T-cell (primary cell): Measurements from ENCODE around the gene ATP8B3. TPM values are rescaled to one million over a fixed set of nuclear protein-coding genes. Genes with fewer than 3 reads are reported as not detected.

Experiments
- ATAC-seq, 4 experiments: fragments of 200-7000 bp in 3 of 4; fragments of 150-1000 bp in 1 of 4; cut with Tn5 transposase; replicated peaks in 1 of 4; 1 replicate in 3 of 4; 2 replicates in 1 of 4; pipeline ENCODE4 v1.10.0; 2021; ENCODE audit warnings: moderate library complexity in 3 of 4, mild to moderate bottlenecking in 2 of 4, moderate number of reproducible peaks in 1 of 4
- CTCF ChIA-PET, 2 donors: fragments of 300-600 bp; sonication (Branson Sonifier 250); formaldehyde crosslinking; loops; one replicate each; lab custom pipeline; 2022; ENCODE audit warnings: antibody characterized with exemption in 2 of 2; lab: Charles Lee
- POLR2A ChIA-PET, 2 donors: fragments of 300-600 bp; sonication (Branson Sonifier 250); formaldehyde crosslinking; loops; one replicate each; lab custom pipeline; 2022; ENCODE audit warnings: antibody characterized with exemption in 2 of 2; lab: Charles Lee
- DNase-seq, 35 experiments: peaks; one replicate each; pipeline versions ENCODE4 v3.0.0 to v3.0.0-alpha.2; 2013 to 2023
- H3K27ac ChIP-seq: one replicate; pipeline ENCODE4 v1.5.1; 2013; ENCODE audit warnings: low read length
- H3K27me3 ChIP-seq, 2 experiments: replicated peaks in 1 of 2; 1 replicate in 1 of 2; 2 replicates in 1 of 2; pipeline versions ENCODE4 v1.6.1 to v1.7.0; 2013; ENCODE audit warnings: low read length in 1 of 2, mixed read lengths in 1 of 2; ENCODE audit not compliant: control insufficient read depth in 2 of 2, insufficient read depth in 2 of 2; ENCODE audit errors: extremely low read depth in 1 of 2
- H3K36me3 ChIP-seq, 2 donors: 1 replicate in 1 of 2; 2 replicates in 1 of 2; pipeline versions ENCODE4 v1.6.1 to v1.7.0; 2013; ENCODE audit warnings: low read length in 1 of 2; ENCODE audit not compliant: control insufficient read depth in 2 of 2, insufficient read depth in 1 of 2; ENCODE audit errors: extremely low read depth in 1 of 2
- H3K4me1 ChIP-seq, 2 experiments: 1 replicate in 1 of 2; 2 replicates in 1 of 2; pipeline versions ENCODE4 v1.6.1 to v1.7.0; 2013; ENCODE audit warnings: low read length in 2 of 2, mixed read lengths in 1 of 2; ENCODE audit not compliant: insufficient read depth in 2 of 2, control insufficient read depth in 1 of 2; ENCODE audit errors: extremely low read depth in 1 of 2
- H3K4me3 ChIP-seq, 2 donors: 1 replicate in 1 of 2; 2 replicates in 1 of 2; pipeline versions ENCODE4 v1.5.1 to v1.7.0; 2013; ENCODE audit warnings: mild to moderate bottlenecking in 2 of 2, low read length in 1 of 2, moderate library complexity in 1 of 2; ENCODE audit not compliant: control insufficient read depth in 1 of 2; ENCODE audit errors: extremely low read depth in 1 of 2
- H3K9me3 ChIP-seq: 2 replicates; pipeline ENCODE4 v1.7.0; 2013
- H3K27ac Mint-ChIP-seq, 2 donors: one replicate each; pipeline ENCODE4 v1.8.0; 2020 to 2021; ENCODE audit warnings: mild to moderate bottlenecking in 2 of 2, mixed read lengths in 2 of 2
- H3K27me3 Mint-ChIP-seq, 2 donors: one replicate each; pipeline ENCODE4 v1.8.0; 2021 to 2022; ENCODE audit warnings: mixed read lengths in 2 of 2
- H3K36me3 Mint-ChIP-seq: one replicate; pipeline ENCODE4 v1.8.0; 2021; ENCODE audit warnings: mixed read lengths
- H3K4me1 Mint-ChIP-seq, 3 donors: one replicate each; pipeline ENCODE4 v1.8.0; 2020 to 2022; ENCODE audit warnings: mixed read lengths in 3 of 3, mild to moderate bottlenecking in 1 of 3
- H3K4me3 Mint-ChIP-seq, 3 donors: one replicate each; pipeline ENCODE4 v1.8.0; 2020 to 2022; ENCODE audit warnings: mild to moderate bottlenecking in 3 of 3, mixed read lengths in 3 of 3, moderate library complexity in 3 of 3
- H3K9me3 Mint-ChIP-seq, 3 donors: one replicate each; pipeline ENCODE4 v1.8.0; 2020 to 2022; ENCODE audit warnings: mixed read lengths in 3 of 3
- WGBS: methylation state at CpG from one replicate; pipeline ENCODE4 v1.1.5; 2013; ENCODE audit warnings: missing lambda C conversion rate; ENCODE audit not compliant: insufficient coverage; 5-methylcytosine and 5-hydroxymethylcytosine counted together
- total RNA-seq, 35 experiments: library from RNA in 6 of 35; stranded (reverse) in 6 of 35; fragments of 120-200 nt in 1 of 35; gene quantifications; one replicate each; pipeline versions ENCODE4 v1.2.1 to v1.2.4 and lab custom pipeline; 2013 to 2026

ATP8B3 gene
- total RNA-seq, 5 donors from 2014 or later (not counting 1 experiment from before 2014, with no cell fraction given) = 3.5 to 5.7 (median 4.0) TPM

DNA sequence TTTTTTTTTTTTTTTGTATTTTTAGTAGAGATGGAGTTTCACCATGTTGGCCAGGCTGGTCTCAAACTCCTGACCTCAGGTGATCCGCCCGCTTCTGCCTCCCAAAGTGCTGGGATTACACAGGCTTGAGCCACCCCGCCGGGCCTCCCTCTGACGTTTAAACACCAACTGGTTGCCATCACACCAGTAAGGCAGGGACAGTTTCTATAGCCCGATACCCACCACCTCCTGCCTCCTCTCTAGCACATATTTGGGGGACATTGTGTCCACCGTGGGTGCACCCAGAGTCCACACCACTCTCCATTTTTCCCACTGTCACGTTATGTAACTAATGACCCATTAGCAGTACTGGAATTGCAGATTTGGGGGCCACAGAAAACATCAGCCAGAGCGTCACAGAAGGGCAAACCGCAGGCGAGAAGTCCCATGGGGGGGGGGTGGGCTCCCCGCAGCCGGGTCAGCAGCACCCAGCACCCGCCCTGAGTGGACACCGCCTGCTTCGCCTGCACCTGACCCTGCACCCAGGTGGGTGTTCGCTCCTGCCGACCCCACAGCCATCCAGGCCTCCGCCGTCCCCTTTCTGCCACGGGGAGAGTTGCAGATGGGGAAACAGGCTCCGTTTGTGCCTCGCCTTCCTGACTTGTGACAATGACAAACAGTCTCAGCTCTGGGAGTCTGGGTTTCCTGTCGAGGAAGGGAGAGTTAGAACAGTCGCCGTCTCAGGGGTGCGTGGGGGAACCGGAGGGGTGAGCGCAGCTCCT, 55.2 kb downstream of the ATP8B3 start:
- POLR2A ChIA-PET = no interaction called here
- Mint-ChIP-seq H3K4me3 (peak overlapping the region in 1 of 3 donors; percentile 30), H3K27ac (no peak overlapping the region), H3K27me3 (peaks cover 32 to 66% of the 10 kb centered on the region in 2 donors), H3K36me3 (no peaks in the 10 kb centered on the region), H3K9me3 (no peaks in the 10 kb centered on the region), H3K4me1 (peaks cover 4 to 12% (median 6%) of the 10 kb centered on the region in 3 donors)
- DNase-seq (no peak), ATAC-seq (no peak)
- no peak overlapping the region for H3K4me3 ChIP-seq
- H3K27ac ChIP-seq = no peak overlapping the region
- CTCF ChIA-PET = no interaction called here
- H3K27me3 ChIP-seq = peaks cover 0 to 86% of the 10 kb centered on the region in 2 experiments
- peaks cover 0 to 16% of the 10 kb centered on the region in 2 experiments for H3K4me1 ChIP-seq
- WGBS = 10% methylated on average over 26 of the region's 29 CpGs
- no peaks in the 10 kb centered on the region for H3K36me3 ChIP-seq
- H3K9me3 ChIP-seq = no peaks in the 10 kb centered on the region

DNA sequence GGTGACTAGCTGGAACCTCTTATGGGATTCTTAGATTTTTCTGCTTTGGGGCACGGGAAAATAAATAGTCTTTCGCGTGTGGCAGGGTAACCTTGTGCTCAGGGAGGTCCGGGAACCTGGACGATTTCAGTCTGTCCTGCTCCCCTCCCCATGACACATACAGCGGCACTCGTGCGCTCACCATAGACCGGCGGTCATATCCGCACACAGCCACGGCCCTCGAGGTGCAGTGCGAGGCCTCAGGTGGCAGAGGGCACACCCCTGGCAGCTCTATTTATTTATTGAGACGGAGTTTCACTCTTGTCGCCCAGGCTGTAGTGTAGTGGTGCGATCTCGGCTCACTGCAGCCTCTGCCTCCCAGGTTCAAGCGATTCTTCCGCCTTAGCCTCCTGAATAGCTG, 55.8 kb downstream of the ATP8B3 start:
- POLR2A ChIA-PET = no interaction called here
- 4% methylated on average over 15 of the region's 20 CpGs for WGBS
- H3K27ac Mint-ChIP-seq = no peak overlapping the region

GRCh38 chr19:1755467-1756171, 56.5 kb downstream of the ATP8B3 start:
- Mint-ChIP-seq H3K36me3 (no peaks in the 10 kb centered on the region), H3K9me3 (no peaks in the 10 kb centered on the region), H3K4me3 (peak overlapping the region in 1 of 3 donors; percentile 69), H3K4me1 (peaks cover 6 to 17% (median 8%) of the 10 kb centered on the region in 3 donors), H3K27ac (no peak overlapping the region), H3K27me3 (peaks cover 23 to 66% of the 10 kb centered on the region in 2 donors)
- Histone ChIP-seq H3K4me1 (peaks cover 0 to 16% of the 10 kb centered on the region in 2 experiments), H3K27ac (no peak overlapping the region), H3K4me3 (no peak overlapping the region), H3K36me3 (no peaks in the 10 kb centered on the region), H3K27me3 (peaks cover 5 to 87% of the 10 kb centered on the region in 2 experiments), H3K9me3 (no peaks in the 10 kb centered on the region)
- no peak for ATAC-seq
- ChIA-PET POLR2A (no interaction called here), CTCF (interaction anchor here in 1 of 2 donors (0.5 kb wide), 1 partner anchor 13 kb away, joined by 3 read pairs; no protein-coding TSS in a partner anchor)
- 7% methylated on average over 35 of the region's 43 CpGs for WGBS
- DNase-seq = no peak

More for the DNA sequence above, 55.8 kb downstream of the ATP8B3 start:
- H3K36me3 ChIP-seq = no peaks in the 10 kb centered on the region
- no peaks in the 10 kb centered on the region for H3K9me3 ChIP-seq
- CTCF ChIA-PET = no interaction called here
- peaks cover 0 to 16% of the 10 kb centered on the region in 2 experiments for H3K4me1 ChIP-seq
- no peak overlapping the region for H3K4me3 ChIP-seq
- H3K36me3 Mint-ChIP-seq = no peaks in the 10 kb centered on the region
- H3K27me3 ChIP-seq = peaks cover under 1 to 86% of the 10 kb centered on the region in 2 experiments
- H3K4me3 Mint-ChIP-seq = no peak overlapping the region
- DNase-seq (no peak), ATAC-seq (no peak)
- H3K9me3 Mint-ChIP-seq = no peaks in the 10 kb centered on the region
- no peak overlapping the region for H3K27ac ChIP-seq
- H3K27me3 Mint-ChIP-seq = peaks cover 27 to 66% of the 10 kb centered on the region in 2 donors
- peaks cover 6 to 16% (median 8%) of the 10 kb centered on the region in 3 donors for H3K4me1 Mint-ChIP-seq

DNA sequence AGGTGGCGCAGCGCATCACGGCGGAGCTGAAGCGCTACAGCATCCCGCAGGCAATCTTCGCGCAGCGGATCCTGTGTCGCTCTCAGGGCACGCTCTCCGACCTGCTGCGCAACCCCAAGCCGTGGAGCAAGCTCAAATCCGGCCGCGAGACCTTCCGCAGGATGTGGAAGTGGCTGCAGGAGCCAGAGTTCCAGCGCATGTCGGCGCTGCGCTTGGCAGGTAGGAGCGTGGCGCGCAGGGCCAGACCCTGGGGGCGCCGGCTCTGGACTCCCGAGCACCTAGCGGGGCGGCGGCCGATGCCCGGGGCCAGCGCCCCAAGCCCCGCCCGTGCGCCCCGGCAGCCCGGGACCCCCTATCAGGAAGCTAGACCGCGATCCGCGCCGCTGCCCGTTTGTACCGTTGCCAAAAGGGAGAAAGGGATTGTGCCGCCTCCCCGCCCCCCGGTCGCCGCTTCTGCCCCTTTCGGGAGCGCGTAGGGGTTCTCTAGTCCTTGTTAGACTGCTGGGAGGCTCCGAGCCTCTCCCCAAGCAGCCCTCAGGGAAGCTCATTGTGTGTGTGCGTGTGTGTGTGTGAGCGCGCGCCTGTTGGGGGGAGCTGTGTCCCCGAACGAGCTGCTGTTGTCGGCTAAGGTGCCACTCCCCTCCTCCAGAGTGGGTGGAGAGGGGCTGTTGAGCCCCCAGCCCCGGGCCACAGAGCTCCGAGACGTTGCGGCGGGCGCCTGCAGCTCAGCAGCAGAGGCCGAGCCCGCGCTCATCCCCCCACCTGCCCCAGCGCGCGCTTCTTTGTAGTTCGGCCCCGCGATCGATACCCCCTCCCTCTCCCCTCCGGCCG, 57.2 kb downstream of the ATP8B3 start:
- Histone ChIP-seq H3K27me3 (peaks cover 10 to 87% of the 10 kb centered on the region in 2 experiments), H3K36me3 (no peaks in the 10 kb centered on the region), H3K27ac (no peak overlapping the region), H3K4me1 (peaks cover 0 to 23% of the 10 kb centered on the region in 2 experiments), H3K4me3 (no peak overlapping the region), H3K9me3 (no peaks in the 10 kb centered on the region)
- Mint-ChIP-seq H3K4me1 (peaks cover 11 to 22% (median 13%) of the 10 kb centered on the region in 3 donors), H3K27ac (no peak overlapping the region), H3K4me3 (peak overlapping the region in 1 of 3 donors; percentile 69), H3K27me3 (peaks cover 27 to 66% of the 10 kb centered on the region in 2 donors), H3K9me3 (no peaks in the 10 kb centered on the region), H3K36me3 (no peaks in the 10 kb centered on the region)
- no peak for DNase-seq
- ChIA-PET CTCF (interaction anchor here (0.5 to 0.6 kb wide), 2 partner anchors 13 to 285 kb away, joined by 3 to 4 read pairs; no protein-coding TSS in a partner anchor), POLR2A (no interaction called here)
- ATAC-seq = no peak
- WGBS = 2% methylated on average over 55 of the region's 80 CpGs

- Mint-ChIP-seq H3K36me3 (no peaks in the 10 kb centered on the region), H3K4me3 (peak overlapping the region in 1 of 3 donors; percentile 49), H3K27ac (no peak overlapping the region), H3K27me3 (peaks cover 25 to 63% of the 10 kb centered on the region in 2 donors), H3K9me3 (no peaks in the 10 kb centered on the region), H3K4me1 (peaks cover 11 to 22% (median 13%) of the 10 kb centered on the region in 3 donors)
- Histone ChIP-seq H3K27me3 (peaks cover 10 to 87% of the 10 kb centered on the region in 2 experiments), H3K27ac (no peak overlapping the region), H3K36me3 (no peaks in the 10 kb centered on the region), H3K9me3 (no peaks in the 10 kb centered on the region), H3K4me1 (peaks cover 0 to 29% of the 10 kb centered on the region in 2 experiments), H3K4me3 (no peak overlapping the region)
- ATAC-seq (no peak), DNase-seq (no peak)
- 6% methylated on average over 105 of the region's 105 CpGs for WGBS
- CTCF ChIA-PET = interaction anchor here in 1 of 2 donors (0.6 kb wide), 1 partner anchor 285 kb away, joined by 4 read pairs; no protein-coding TSS in a partner anchor
- POLR2A ChIA-PET = no interaction called here
These were observed 57.9 kb downstream of the ATP8B3 start for GRCh38 chr19:1754018-1754635.
